A549 treated with Mapracorat at 1 μM for 4 hours (cell line): ENCODE results near the gene KNOP1. TPM values are rescaled to one million over a fixed set of nuclear protein-coding genes. Genes with fewer than 3 reads are reported as not detected.

Source experiments
- total RNA-seq: library from RNA; stranded (reverse); fragments of 200-300 nt; extraction: Qiagen RNA extraction; gene quantifications from 5 replicates; pipeline ENCODE4 v1.2.3, GENCODE V29; 2022

KNOP1 gene, protein sequence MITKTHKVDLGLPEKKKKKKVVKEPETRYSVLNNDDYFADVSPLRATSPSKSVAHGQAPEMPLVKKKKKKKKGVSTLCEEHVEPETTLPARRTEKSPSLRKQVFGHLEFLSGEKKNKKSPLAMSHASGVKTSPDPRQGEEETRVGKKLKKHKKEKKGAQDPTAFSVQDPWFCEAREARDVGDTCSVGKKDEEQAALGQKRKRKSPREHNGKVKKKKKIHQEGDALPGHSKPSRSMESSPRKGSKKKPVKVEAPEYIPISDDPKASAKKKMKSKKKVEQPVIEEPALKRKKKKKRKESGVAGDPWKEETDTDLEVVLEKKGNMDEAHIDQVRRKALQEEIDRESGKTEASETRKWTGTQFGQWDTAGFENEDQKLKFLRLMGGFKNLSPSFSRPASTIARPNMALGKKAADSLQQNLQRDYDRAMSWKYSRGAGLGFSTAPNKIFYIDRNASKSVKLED
- total RNA-seq = 38.1 to 46.0 TPM (median 43.7 TPM) in 5 replicates

DNA sequence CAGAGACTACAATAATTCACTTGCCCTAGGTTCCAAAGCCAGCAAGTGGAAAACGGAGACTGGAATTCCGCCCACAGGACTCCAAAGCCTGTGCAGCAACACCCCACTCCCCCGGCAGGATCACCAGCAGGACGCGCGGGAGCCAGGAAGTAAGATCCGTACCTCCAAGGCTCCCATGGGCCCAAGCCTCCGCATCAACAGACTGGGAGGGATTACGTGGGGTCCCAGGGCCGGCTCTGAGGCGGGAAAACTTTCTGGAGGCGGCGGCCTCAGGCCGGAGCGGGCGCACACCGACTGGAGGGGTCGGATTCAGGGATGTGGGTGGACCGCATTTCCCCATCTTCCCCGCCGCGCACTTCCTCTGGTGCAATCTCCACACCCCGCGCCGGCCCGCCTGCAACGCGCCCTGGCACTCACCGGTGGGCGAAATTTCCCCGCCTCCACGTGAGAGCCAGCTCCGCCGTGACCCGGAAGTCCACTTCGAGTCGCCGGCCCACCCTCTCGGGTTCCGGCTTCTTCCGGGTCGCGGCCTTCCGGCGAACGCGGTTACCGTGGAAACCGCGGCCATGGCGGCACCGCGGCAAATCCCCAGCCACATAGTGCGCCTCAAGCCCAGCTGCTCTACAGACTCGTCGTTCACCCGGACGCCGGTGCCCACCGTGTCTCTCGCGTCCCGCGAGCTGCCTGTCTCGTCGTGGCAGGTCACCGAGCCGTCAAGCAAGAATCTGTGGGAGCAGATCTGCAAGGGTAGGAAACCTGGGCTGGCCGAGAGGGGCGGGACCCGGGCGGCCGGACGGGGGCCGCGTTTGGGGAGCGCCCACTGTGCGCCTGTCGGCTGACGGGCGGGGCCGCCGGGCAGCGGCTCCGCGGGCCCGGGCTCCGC lies at the start of gene KNOP1, which contains the start of gene IQCK:
Gene KNOP1, minus strand, starts transcription at position 487 of the 883 bp plus-strand sequence. CDS start 3,192 bp downstream, outside the sequence.
Gene IQCK, plus strand, starts transcription at position 531 of the 883 bp plus-strand sequence. Its CDS starts 36 bp downstream, at position 567.

Other genes with a start within 250 kb of the KNOP1 start
- 72.4 to 82.4 TPM (median 74.4 TPM) in 5 replicates for gene GDE1, start 196.1 kb downstream of the KNOP1 start, total RNA-seq
- gene CCP110, start 194.3 kb downstream of the KNOP1 start, total RNA-seq = 7.0 to 9.7 TPM (median 7.9 TPM) in 5 replicates
- gene VPS35L, start 162.5 kb downstream of the KNOP1 start, total RNA-seq = 30.2 to 33.0 TPM (median 31.7 TPM) in 5 replicates
- 7.7 to 10.4 TPM (median 9.5 TPM) in 5 replicates for gene IQCK, start within 50 bp of the KNOP1 start, total RNA-seq
- 28.8 to 39.0 TPM (median 38.4 TPM) in 5 replicates for gene GPRC5B, start 166.6 kb upstream of the KNOP1 start, total RNA-seq